Osteoblast (primary cell): Measurements from ENCODE around the gene SMCR8. TPM values are rescaled to one million over a fixed set of nuclear protein-coding genes. Genes with fewer than 3 reads are reported as not detected.
"Not testable (repeated sequence)": the region's sequence is repeated elsewhere in the genome, so short reads cannot be mapped to it uniquely, and the experiment has no call there.

Experiments
- DNase-seq: peaks from one replicate; pipeline ENCODE4 v3.0.0; 2011; ENCODE audit warnings: low spot score, mixed read lengths; ENCODE audit not compliant: insufficient read length; ENCODE audit errors: missing footprints
- H2AFZ ChIP-seq: 2 replicates; pipeline ENCODE4 v1.6.0; 2011; ENCODE audit warnings: mild to moderate bottlenecking, low read length
- H3K27ac ChIP-seq: 2 replicates; pipeline ENCODE4 v1.5.1; 2011; ENCODE audit warnings: mild to moderate bottlenecking, low read depth, low read length, moderate library complexity
- H3K27me3 ChIP-seq: 2 replicates; pipeline ENCODE4 v1.6.0; 2012; ENCODE audit warnings: mild to moderate bottlenecking, control low read depth, inconsistent platforms, low read length, moderate library complexity; ENCODE audit not compliant: insufficient read depth
- H3K36me3 ChIP-seq: 2 replicates; pipeline ENCODE4 v1.5.1; 2011; ENCODE audit warnings: mild to moderate bottlenecking, low read length, control low read depth, moderate library complexity; ENCODE audit not compliant: insufficient read depth
- H3K4me1 ChIP-seq: 2 replicates; pipeline ENCODE4 v1.5.1; 2011; ENCODE audit warnings: mild to moderate bottlenecking, low read length, control low read depth, moderate library complexity; ENCODE audit not compliant: insufficient read depth
- H3K4me2 ChIP-seq: 2 replicates; pipeline ENCODE4 v1.6.0; 2011; ENCODE audit warnings: mild to moderate bottlenecking, low read length; ENCODE audit not compliant: insufficient read depth
- H3K4me3 ChIP-seq: fragments of 200-600 bp; sonication (generic); 3 replicates; pipeline ENCODE4 v1.5.1; 2012; ENCODE audit warnings: mild to moderate bottlenecking, low read length, inconsistent platforms; ENCODE audit not compliant: insufficient read depth
- H3K79me2 ChIP-seq: 2 replicates; pipeline ENCODE4 v1.6.0; 2012; ENCODE audit warnings: mild to moderate bottlenecking, low read length, control low read depth, inconsistent platforms; ENCODE audit not compliant: insufficient read depth
- H3K9me3 ChIP-seq: 2 replicates; pipeline ENCODE4 v1.5.1; 2011; ENCODE audit warnings: low read depth, low read length, control low read depth
- H4K20me1 ChIP-seq: 2 replicates; pipeline ENCODE4 v1.6.0; 2012; ENCODE audit warnings: mild to moderate bottlenecking, low read length, control low read depth; ENCODE audit not compliant: insufficient read depth
- total RNA-seq: library from RNA; depleted of rRNA; stranded (reverse); fragments of >200 nt; gene quantifications from 2 replicates; pipeline ENCODE4 v1.2.3, GENCODE V29; 2012
- TF ChIP-seq, protein P1 (sequence below): IDR thresholded peaks from 2 replicates; pipeline ENCODE4 v1.5.1; 2011; ENCODE audit warnings: mild to moderate bottlenecking, low read depth, low read length, moderate library complexity; ENCODE audit errors: extremely low read depth

Gene SMCR8
- total RNA-seq, 1 donor, result 22.1 TPM

DNA sequence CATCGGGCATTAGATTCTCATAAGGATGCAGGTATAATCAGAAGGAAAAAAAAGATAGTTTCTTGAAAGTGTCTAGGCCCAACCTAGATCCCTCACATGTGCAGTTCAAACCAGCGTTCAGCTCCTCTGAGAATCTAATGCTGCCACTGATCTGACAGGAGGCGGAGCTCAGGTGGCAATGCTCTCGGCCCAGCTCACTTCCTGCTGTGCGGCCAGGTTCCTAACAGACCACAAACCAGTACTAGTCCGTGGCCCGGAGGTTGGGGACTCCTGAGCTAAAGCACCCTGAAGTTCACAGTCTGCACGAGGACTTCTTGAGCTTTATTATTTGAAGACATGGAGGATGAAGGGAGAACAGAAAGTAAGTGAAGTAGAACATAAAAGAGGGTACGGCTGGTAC lies 16.8 kb downstream of the SMCR8 start:
- TF ChIP-seq, protein P1, sequence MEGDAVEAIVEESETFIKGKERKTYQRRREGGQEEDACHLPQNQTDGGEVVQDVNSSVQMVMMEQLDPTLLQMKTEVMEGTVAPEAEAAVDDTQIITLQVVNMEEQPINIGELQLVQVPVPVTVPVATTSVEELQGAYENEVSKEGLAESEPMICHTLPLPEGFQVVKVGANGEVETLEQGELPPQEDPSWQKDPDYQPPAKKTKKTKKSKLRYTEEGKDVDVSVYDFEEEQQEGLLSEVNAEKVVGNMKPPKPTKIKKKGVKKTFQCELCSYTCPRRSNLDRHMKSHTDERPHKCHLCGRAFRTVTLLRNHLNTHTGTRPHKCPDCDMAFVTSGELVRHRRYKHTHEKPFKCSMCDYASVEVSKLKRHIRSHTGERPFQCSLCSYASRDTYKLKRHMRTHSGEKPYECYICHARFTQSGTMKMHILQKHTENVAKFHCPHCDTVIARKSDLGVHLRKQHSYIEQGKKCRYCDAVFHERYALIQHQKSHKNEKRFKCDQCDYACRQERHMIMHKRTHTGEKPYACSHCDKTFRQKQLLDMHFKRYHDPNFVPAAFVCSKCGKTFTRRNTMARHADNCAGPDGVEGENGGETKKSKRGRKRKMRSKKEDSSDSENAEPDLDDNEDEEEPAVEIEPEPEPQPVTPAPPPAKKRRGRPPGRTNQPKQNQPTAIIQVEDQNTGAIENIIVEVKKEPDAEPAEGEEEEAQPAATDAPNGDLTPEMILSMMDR, result no peak
- Histone ChIP-seq H3K27me3 (no peaks in the 10 kb centered on the region), H3K36me3 (peaks cover 8% of the 10 kb centered on the region), H3K4me1 (no peaks in the 10 kb centered on the region), H3K9me3 (no peaks in the 10 kb centered on the region), H3K4me2 (no peak overlapping the region), H2AFZ (no peak overlapping the region), H3K79me2 (peaks cover 1% of the 10 kb centered on the region), H3K27ac (no peak overlapping the region), H3K4me3 (no peak overlapping the region), H4K20me1 (peaks cover under 1% of the 10 kb centered on the region)
- DNase-seq, result no peak

DNA sequence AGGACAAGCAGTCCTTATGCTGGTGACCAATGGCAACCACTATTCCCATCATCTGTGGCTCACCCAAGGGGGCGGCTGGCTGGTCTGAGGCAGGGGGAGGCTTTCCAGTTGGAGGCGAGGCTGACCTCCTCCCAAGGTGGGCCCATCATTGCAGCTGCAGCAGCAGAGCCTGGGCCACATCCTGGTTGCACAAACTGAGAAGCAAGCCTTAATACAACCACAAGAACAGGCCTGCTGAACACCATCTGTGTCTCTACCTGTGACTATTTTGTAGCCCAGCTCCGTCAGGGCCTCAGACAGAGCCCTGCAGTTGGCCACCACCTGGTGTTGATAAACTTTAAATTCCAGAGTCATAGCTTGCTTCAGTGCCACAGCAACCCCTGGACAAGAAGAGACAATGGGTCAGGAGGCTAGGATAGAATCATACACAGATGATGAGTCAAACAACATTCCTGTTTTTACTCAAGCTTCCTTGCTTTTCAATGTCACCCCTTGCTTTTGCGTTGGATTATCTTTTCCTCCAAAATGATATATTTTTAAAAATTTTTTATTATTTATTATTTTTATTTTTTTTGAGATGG lies 17.9 kb downstream of the SMCR8 start:
- Histone ChIP-seq H3K9me3 (no peaks in the 10 kb centered on the region), H2AFZ (no peak overlapping the region), H3K4me3 (no peak overlapping the region), H4K20me1 (no peaks in the 10 kb centered on the region), H3K27ac (no peak overlapping the region), H3K36me3 (peaks cover 4% of the 10 kb centered on the region), H3K27me3 (no peaks in the 10 kb centered on the region), H3K79me2 (no peaks in the 10 kb centered on the region), H3K4me2 (no peak overlapping the region), H3K4me1 (no peaks in the 10 kb centered on the region)
- TF ChIP-seq, protein P1, result no peak
- DNase-seq, result peak; percentile 48

DNA sequence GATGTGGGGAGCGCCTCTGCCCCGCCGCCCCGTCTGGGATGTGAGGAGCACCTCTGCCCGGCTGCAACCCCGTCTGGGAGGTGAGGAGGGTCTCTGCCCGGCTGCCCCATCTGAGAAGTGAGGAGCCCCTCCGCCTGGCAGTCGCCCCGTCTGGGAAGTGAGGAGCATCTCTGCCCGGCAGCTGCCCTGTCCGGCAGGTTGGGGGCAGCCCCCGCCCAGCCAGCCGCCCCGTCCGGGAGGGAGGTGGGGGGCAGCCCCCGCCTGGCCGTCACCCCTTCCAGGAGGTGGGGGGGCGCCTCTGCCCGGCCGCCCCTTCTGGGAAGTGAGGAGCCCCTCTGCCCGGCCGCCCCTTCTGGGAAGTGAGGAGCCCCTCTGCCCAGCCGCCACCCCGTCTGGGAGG lies 23.1 kb downstream of the SMCR8 start:
- not testable (repeated sequence) for H3K27ac ChIP-seq, DNase-seq, H3K4me1 ChIP-seq, H3K9me3 ChIP-seq, H3K36me3 ChIP-seq, H4K20me1 ChIP-seq, H3K4me2 ChIP-seq, H2AFZ ChIP-seq, H3K4me3 ChIP-seq, H3K79me2 ChIP-seq, H3K27me3 ChIP-seq

DNA sequence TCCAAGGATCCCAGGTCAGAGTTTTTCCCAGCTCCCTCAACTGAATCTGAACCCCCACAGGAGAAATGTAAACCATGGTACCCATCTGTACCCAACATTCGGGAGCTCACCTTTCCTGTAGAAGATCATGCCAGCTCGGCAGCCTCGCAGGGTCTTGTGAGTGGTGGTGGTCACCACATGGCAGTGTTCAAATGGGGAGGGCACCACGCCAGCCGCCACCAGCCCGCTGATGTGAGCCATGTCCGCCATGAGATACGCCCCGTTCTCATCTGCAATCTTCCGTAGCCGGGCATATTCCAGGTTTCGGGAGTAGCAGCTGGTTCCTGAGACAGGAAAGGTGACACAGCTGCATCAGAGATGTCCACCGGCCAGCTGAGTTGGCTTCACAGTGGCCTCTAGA lies 24.8 kb downstream of the SMCR8 start:
- Histone ChIP-seq H3K27me3 (no peaks in the 10 kb centered on the region), H4K20me1 (no peaks in the 10 kb centered on the region), H2AFZ (no peak overlapping the region), H3K4me2 (no peak overlapping the region), H3K9me3 (no peaks in the 10 kb centered on the region), H3K4me1 (no peaks in the 10 kb centered on the region), H3K79me2 (no peaks in the 10 kb centered on the region), H3K27ac (no peak overlapping the region), H3K36me3 (peaks cover 3% of the 10 kb centered on the region), H3K4me3 (no peak overlapping the region)
- TF ChIP-seq, protein P1, result no peak
- DNase-seq, result no peak
